Retinal pigment epithelial cell (primary cell): ENCODE data around the gene EHBP1.

Source experiments
- DNase-seq: peaks from one replicate; pipeline ENCODE4 v3.0.0-alpha.2; 2010; ENCODE audit warnings: low read depth
- H3K4me3 ChIP-seq: 2 replicates; pipeline ENCODE4 v1.5.1; 2011; ENCODE audit warnings: mild to moderate bottlenecking, low read length, control low read depth, moderate library complexity
- CTCF ChIP-seq: conservative IDR thresholded peaks from 2 replicates; pipeline ENCODE4 v1.5.1; 2011; ENCODE audit warnings: low read depth, low read length, control low read depth, inconsistent platforms

EHBP1 gene

GRCh38 chr2:62705007-62705829 is at the start of gene EHBP1:
Gene EHBP1, plus strand, starts transcription at chr2:62705713. Its CDS starts 1,479 bp downstream, at chr2:62707192.
- no peak for TF ChIP-seq CTCF
- peak within 1 kb of the TSS; percentile 82 for H3K4me3 ChIP-seq
- peak; percentile 99 for DNase-seq

- no peak overlapping the region for H3K4me3 ChIP-seq
- no peak for DNase-seq
- TF ChIP-seq CTCF = no peak
Observed at GRCh38 chr2:62657783-62658182, 47.7 kb upstream of the EHBP1 start.

- no peak for TF ChIP-seq CTCF
- DNase-seq = no peak
- H3K4me3 ChIP-seq = no peak overlapping the region
Observed at GRCh38 chr2:62658891-62659290, 46.6 kb upstream of the EHBP1 start.

GRCh38 chr2:62660087-62660486 is 45.4 kb upstream of the EHBP1 start:
- no peak for TF ChIP-seq CTCF
- no peak for DNase-seq
- no peak overlapping the region for H3K4me3 ChIP-seq

GRCh38 chr2:62660582-62661262 is 44.8 kb upstream of the EHBP1 start:
- no peak for TF ChIP-seq CTCF
- DNase-seq = peak; percentile 76
- H3K4me3 ChIP-seq = no peak overlapping the region

- TF ChIP-seq CTCF = no peak
- no peak for DNase-seq
- no peak overlapping the region for H3K4me3 ChIP-seq
Observed at GRCh38 chr2:62661263-62661635, 44.3 kb upstream of the EHBP1 start.

- H3K4me3 ChIP-seq = no peak overlapping the region
- DNase-seq = no peak
- TF ChIP-seq CTCF = no peak
Observed at GRCh38 chr2:62662131-62662530, 43.4 kb upstream of the EHBP1 start.
